Spleen (tissue), 11 donors: ENCODE data around the gene CYB5A. TPM values are rescaled to one million over a fixed set of nuclear protein-coding genes. Genes with fewer than 3 reads are reported as not detected.

Experiments used
- DNase-seq: peaks from one replicate; pipeline ENCODE4 v3.0.0-alpha.2; 2020
- H3K27ac ChIP-seq, 8 donors: fragments of 200-600 bp; sonication (generic) in 7 of 8; 1 replicate in 4 of 8; 2 replicates in 4 of 8; pipeline versions ENCODE4 v1.5.0 to v1.8.0; 2016 to 2021; ENCODE audit warnings: inconsistent platforms in 4 of 8, mild to moderate bottlenecking in 4 of 8, moderate library complexity in 1 of 8
- H3K27me3 ChIP-seq, 7 donors: fragments of 200-600 bp; sonication (generic) in 6 of 7; replicated peaks in 1 of 7; 1 replicate in 4 of 7; 2 replicates in 3 of 7; pipeline versions ENCODE4 v1.5.0 to v1.8.0; 2016 to 2021; ENCODE audit warnings: inconsistent platforms in 3 of 7, mild to moderate bottlenecking in 1 of 7
- H3K36me3 ChIP-seq, 6 donors: fragments of 200-600 bp; sonication (generic) in 5 of 6; 1 replicate in 4 of 6; 2 replicates in 2 of 6; pipeline versions ENCODE4 v1.5.0 to v1.8.0; 2016 to 2021; ENCODE audit warnings: inconsistent platforms in 2 of 6
- H3K4me1 ChIP-seq, 6 donors: fragments of 200-600 bp; sonication (generic) in 5 of 6; 1 replicate in 3 of 6; 2 replicates in 3 of 6; pipeline versions ENCODE4 v1.5.0 to v1.8.0; 2016 to 2021; ENCODE audit warnings: inconsistent platforms in 3 of 6
- H3K4me3 ChIP-seq, 8 donors: fragments of 200-600 bp; sonication (generic) in 7 of 8; 1 replicate in 4 of 8; 2 replicates in 4 of 8; pipeline versions ENCODE4 v1.5.0 to v1.8.0; 2016 to 2021; ENCODE audit warnings: inconsistent platforms in 4 of 8, mild to moderate bottlenecking in 4 of 8, moderate library complexity in 2 of 8
- H3K9me3 ChIP-seq, 8 donors: fragments of 200-600 bp; sonication (generic) in 7 of 8; 1 replicate in 4 of 8; 2 replicates in 4 of 8; pipeline versions ENCODE4 v1.5.0 to v1.8.0; 2016 to 2021; ENCODE audit warnings: inconsistent platforms in 4 of 8
- CTCF ChIP-seq, 11 experiments: fragments of 200-600 bp in 7 of 11; fragments of 450-650 bp in 4 of 11; sonication (generic) in 4 of 11; IDR thresholded peaks in 8 of 11; conservative IDR thresholded peaks in 3 of 11; 1 replicate in 7 of 11; 2 replicates in 4 of 11; pipeline versions ENCODE4 v1.4.0 to v1.8.0; 2016 to 2021; ENCODE audit warnings: antibody characterized with exemption in 11 of 11, inconsistent platforms in 4 of 11, mild to moderate bottlenecking in 1 of 11
- POLR2A ChIP-seq, 3 donors: fragments of 450-650 bp; IDR thresholded peaks; one replicate each; pipeline ENCODE4 v1.5.1; 2017; ENCODE audit warnings: antibody characterized with exemption in 3 of 3, mild to moderate bottlenecking in 1 of 3
- POLR2AphosphoS5 ChIP-seq, 3 donors: sonication (generic); formaldehyde crosslinking; IDR thresholded peaks; one replicate each; pipeline ENCODE4 v1.5.1; 2017; ENCODE audit warnings: antibody characterized with exemption in 3 of 3
- WGBS, 5 donors: extraction: QIAGEN DNeasy Blood & Tissue Kit in 3 of 5; methylation state at CpG; one replicate each; pipeline versions ENCODE4 v1.1.5 to v1.1.7; 2013 to 2018; 5-methylcytosine and 5-hydroxymethylcytosine counted together
- intact Hi-C: fragments of 100-400 bp; cut with DNase I; formaldehyde crosslinking; loops from one replicate; pipeline ENCODE4 v1.15.0; 2023; ENCODE audit warnings: low total_unique reads
- polyA plus RNA-seq, 3 donors: library from polyadenylated mRNA; stranded (reverse); fragments of 200-250 nt; gene quantifications; one replicate each; pipeline ENCODE4 v1.2.1, GENCODE V29; 2013
- total RNA-seq, 7 donors: library from RNA; depleted of rRNA in 3 of 7; stranded (reverse); fragments of >200 nt in 3 of 7; fragmentation: NEBNext Ultra II Directional in 4 of 7; extraction: Animal tissue kit (Norgen Biotek cat#: 25700) in 4 of 7; gene quantifications; one replicate each; pipeline versions ENCODE4 v1.1.0 to v1.2.1, GENCODE V29; 2016 to 2021
- donor health status: healthy with polysubstance abuse.
- donor health status: DM: no; HTN: no; CAD: no; lungs with moderate emphysema.
- donor health status: DM: no; HTN: no; CAD: no.
- donor health status: Bipolar disorder and iron deficiency.
- donor health status: healthy.
- donor health status: DM: no; HTN: no; CAD: no.
- donor health status: DM: yes; HTN: yes; CAD: no.

CYB5A gene
- total and polyA plus RNA-seq, 10 donors: 54.6 to 137 (median 111) TPM

GRCh38 chr18:74291472-74291770 lies 342 bp downstream of the CYB5A start:
- H3K36me3 ChIP-seq: no peaks in the 10 kb centered on the region
- H3K27ac ChIP-seq: peak overlapping the region; percentile 18 to 82 (median 72)
- peak overlapping the region; percentile 84 to 99 (median 96) for H3K4me3 ChIP-seq
- WGBS, 5 donors: 0 to 11% (median 1%) methylated on average over 1 to 30 of the region's 30 CpGs
- DNase-seq: peak; percentile 89
- H3K4me1 ChIP-seq: peaks cover 6 to 57% (median 34%) of the 10 kb centered on the region in 6 donors
- H3K9me3 ChIP-seq: no peaks in the 10 kb centered on the region
- intact Hi-C loops: no loop called here
- no peaks in the 10 kb centered on the region for H3K27me3 ChIP-seq
- TF ChIP-seq CTCF (IDR thresholded peaks at IDR 0.05 in 8 of 11, conservative IDR thresholded peaks at IDR 0.05 in 3 of 11) (peak in 1 of 11 experiments; percentile 7), POLR2AphosphoS5 (IDR thresholded peaks at IDR 0.05) (no peak), POLR2A (IDR thresholded peaks at IDR 0.05) (no peak)

- no peaks in the 10 kb centered on the region for H3K27me3 ChIP-seq
- H3K36me3 ChIP-seq: no peaks in the 10 kb centered on the region
- H3K27ac ChIP-seq: peak overlapping the region in 6 of 8 donors; percentile 55 to 82 (median 76)
- DNase-seq: peak; percentile 84
- H3K4me1 ChIP-seq: peaks cover 6 to 58% (median 34%) of the 10 kb centered on the region in 6 donors
- H3K9me3 ChIP-seq: no peaks in the 10 kb centered on the region
- intact Hi-C loops: no loop called here
- H3K4me3 ChIP-seq: peak overlapping the region; percentile 84 to 99 (median 96)
- 20 to 38% (median 27%) methylated on average over 34 to 57 of the region's 57 CpGs for WGBS, 5 donors
- no peak for TF ChIP-seq POLR2AphosphoS5 (IDR thresholded peaks at IDR 0.05)
- no peak for TF ChIP-seq CTCF (IDR thresholded peaks at IDR 0.05 in 8 of 11, conservative IDR thresholded peaks at IDR 0.05 in 3 of 11)
- no peak for TF ChIP-seq POLR2A (IDR thresholded peaks at IDR 0.05)
These were observed 830 bp downstream of the CYB5A start for GRCh38 chr18:74290794-74291471.

- DNase-seq: no peak
- H3K9me3 ChIP-seq: no peaks in the 10 kb centered on the region
- intact Hi-C loops: no loop called here
- H3K36me3 ChIP-seq: no peaks in the 10 kb centered on the region
- H3K27me3 ChIP-seq: no peaks in the 10 kb centered on the region
- H3K4me3 ChIP-seq: peak overlapping the region in 5 of 8 donors; percentile 92 to 99 (median 97)
- WGBS, 5 donors: 94 to 97% (median 95%) methylated on average over 7 of the region's 7 CpGs
- TF ChIP-seq POLR2AphosphoS5 (IDR thresholded peaks at IDR 0.05) (no peak), POLR2A (IDR thresholded peaks at IDR 0.05) (no peak), CTCF (IDR thresholded peaks at IDR 0.05 in 8 of 11, conservative IDR thresholded peaks at IDR 0.05 in 3 of 11) (no peak)
- peaks cover 6 to 63% (median 34%) of the 10 kb centered on the region in 6 donors for H3K4me1 ChIP-seq
- peak overlapping the region in 5 of 8 donors; percentile 49 to 82 (median 72) for H3K27ac ChIP-seq
These were observed 1.7 kb downstream of the CYB5A start for GRCh38 chr18:74290021-74290420.

GRCh38 chr18:74289137-74289536 lies 2.6 kb downstream of the CYB5A start:
- DNase-seq: no peak
- peak overlapping the region in 6 of 8 donors; percentile 49 to 82 (median 68) for H3K27ac ChIP-seq
- peaks cover 6 to 72% (median 38%) of the 10 kb centered on the region in 6 donors for H3K4me1 ChIP-seq
- no peaks in the 10 kb centered on the region for H3K9me3 ChIP-seq
- H3K4me3 ChIP-seq: peak overlapping the region in 2 of 8 donors; percentile 1 to 27
- H3K36me3 ChIP-seq: no peaks in the 10 kb centered on the region
- intact Hi-C loops: no loop called here
- 50 to 58% (median 53%) methylated on average over 3 of the region's 3 CpGs for WGBS, 5 donors
- no peaks in the 10 kb centered on the region for H3K27me3 ChIP-seq
- TF ChIP-seq POLR2A (IDR thresholded peaks at IDR 0.05) (no peak), CTCF (IDR thresholded peaks at IDR 0.05 in 8 of 11, conservative IDR thresholded peaks at IDR 0.05 in 3 of 11) (no peak), POLR2AphosphoS5 (IDR thresholded peaks at IDR 0.05) (no peak)
